Lower leg skin (tissue), 4 donors: ENCODE results near the gene UBIAD1. TPM values are rescaled to one million over a fixed set of nuclear protein-coding genes. Genes with fewer than 3 reads are reported as not detected.
"Not testable (repeated sequence)": the region's sequence is repeated elsewhere in the genome, so short reads cannot be mapped to it uniquely, and the experiment has no call there.

Experiments
- DNase-seq, 2 donors: peaks; one replicate each; pipeline ENCODE4 v3.0.0-alpha.2; 2019; ENCODE audit warnings: low spot score in 2 of 2
- H3K4me3 ChIP-seq: fragments of 200-600 bp; sonication (generic); 2 replicates; pipeline ENCODE4 v1.5.1; 2017; ENCODE audit warnings: mild to moderate bottlenecking, low read depth; ENCODE audit not compliant: poor library complexity, severe bottlenecking
- POLR2A ChIP-seq, 2 donors: fragments of 450-650 bp; IDR thresholded peaks; one replicate each; pipeline ENCODE4 v1.6.1; 2016 to 2017; ENCODE audit warnings: antibody characterized with exemption in 2 of 2, mild to moderate bottlenecking in 1 of 2, moderate library complexity in 1 of 2
- WGBS, 2 donors: methylation state at CpG; one replicate each; pipeline ENCODE4 v1.1.5; 2018; 5-methylcytosine and 5-hydroxymethylcytosine counted together
- intact Hi-C: fragments of 100-400 bp; cut with DNase I; formaldehyde crosslinking; loops from one replicate; pipeline ENCODE4 v1.15.0; 2023; ENCODE audit warnings: low total_unique reads
- total RNA-seq, 4 donors: library from RNA; depleted of rRNA; stranded (reverse); fragments of >200 nt; gene quantifications; one replicate each; pipeline ENCODE4 v1.1.0, GENCODE V29; 2016
- TF ChIP-seq, protein P1 (sequence below), 3 donors: fragments of 450-650 bp; IDR thresholded peaks; one replicate each; pipeline ENCODE4 v1.5.1; 2016; ENCODE audit warnings: antibody characterized with exemption in 3 of 3, mild to moderate bottlenecking in 3 of 3, moderate library complexity in 2 of 3

UBIAD1 gene
- total RNA-seq, 4 donors from 2014 or later = 7.4 to 23.0 (median 14.6) TPM

DNA sequence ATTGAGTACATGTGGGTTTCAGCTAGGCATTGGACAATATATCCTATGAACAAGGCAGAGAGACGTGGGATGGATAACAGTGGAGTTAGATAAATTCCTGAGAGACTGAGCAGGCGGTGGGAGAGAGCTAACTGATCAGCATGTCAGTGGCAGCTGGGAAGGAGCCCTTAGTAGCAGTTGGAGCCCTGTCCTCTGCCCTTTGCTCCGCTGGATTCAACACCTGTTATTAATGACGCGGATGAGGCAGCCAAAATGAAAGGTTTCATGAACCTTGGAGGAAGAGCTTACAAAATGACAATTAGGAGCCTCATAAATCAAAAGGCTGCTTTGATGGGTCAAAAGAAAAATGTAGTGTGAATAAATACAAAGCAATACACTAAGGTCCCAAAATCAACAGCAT lies 16.1 kb downstream of the UBIAD1 start:
- TF ChIP-seq, protein P1, sequence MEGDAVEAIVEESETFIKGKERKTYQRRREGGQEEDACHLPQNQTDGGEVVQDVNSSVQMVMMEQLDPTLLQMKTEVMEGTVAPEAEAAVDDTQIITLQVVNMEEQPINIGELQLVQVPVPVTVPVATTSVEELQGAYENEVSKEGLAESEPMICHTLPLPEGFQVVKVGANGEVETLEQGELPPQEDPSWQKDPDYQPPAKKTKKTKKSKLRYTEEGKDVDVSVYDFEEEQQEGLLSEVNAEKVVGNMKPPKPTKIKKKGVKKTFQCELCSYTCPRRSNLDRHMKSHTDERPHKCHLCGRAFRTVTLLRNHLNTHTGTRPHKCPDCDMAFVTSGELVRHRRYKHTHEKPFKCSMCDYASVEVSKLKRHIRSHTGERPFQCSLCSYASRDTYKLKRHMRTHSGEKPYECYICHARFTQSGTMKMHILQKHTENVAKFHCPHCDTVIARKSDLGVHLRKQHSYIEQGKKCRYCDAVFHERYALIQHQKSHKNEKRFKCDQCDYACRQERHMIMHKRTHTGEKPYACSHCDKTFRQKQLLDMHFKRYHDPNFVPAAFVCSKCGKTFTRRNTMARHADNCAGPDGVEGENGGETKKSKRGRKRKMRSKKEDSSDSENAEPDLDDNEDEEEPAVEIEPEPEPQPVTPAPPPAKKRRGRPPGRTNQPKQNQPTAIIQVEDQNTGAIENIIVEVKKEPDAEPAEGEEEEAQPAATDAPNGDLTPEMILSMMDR (IDR thresholded peaks at IDR 0.05) = no peak
- no peak for TF ChIP-seq POLR2A (IDR thresholded peaks at IDR 0.05)
- H3K4me3 ChIP-seq = no peak overlapping the region
- 91 to 92% methylated on average over 5 of the region's 5 CpGs for WGBS, 2 donors
- intact Hi-C loops = no loop called here
- no peak for DNase-seq

DNA sequence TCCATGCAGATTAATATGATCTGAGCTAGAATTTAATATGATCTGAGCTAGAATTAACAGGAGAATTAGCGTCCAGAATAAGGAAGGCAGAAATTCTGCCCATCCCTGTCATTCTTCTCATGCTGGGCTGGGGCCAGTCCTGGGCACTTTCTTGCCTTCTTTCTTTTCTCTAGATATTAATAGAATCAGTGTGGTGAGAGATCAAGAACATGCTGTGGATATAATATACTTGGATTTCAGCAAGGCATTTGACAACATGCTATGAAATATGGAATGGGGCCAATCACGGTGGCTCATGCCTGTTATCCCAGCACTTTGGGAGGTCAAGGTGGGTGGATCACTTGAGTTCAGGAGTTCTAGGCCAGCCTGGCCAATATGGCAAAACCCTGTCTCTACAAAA lies 18.1 kb downstream of the UBIAD1 start:
- intact Hi-C loops = no loop called here
- TF ChIP-seq, protein P1 (IDR thresholded peaks at IDR 0.05) = no peak
- TF ChIP-seq POLR2A (IDR thresholded peaks at IDR 0.05) = no peak
- H3K4me3 ChIP-seq = no peak overlapping the region
- no peak for DNase-seq
- 75 to 89% methylated on average over 2 of the region's 2 CpGs for WGBS, 2 donors

DNA sequence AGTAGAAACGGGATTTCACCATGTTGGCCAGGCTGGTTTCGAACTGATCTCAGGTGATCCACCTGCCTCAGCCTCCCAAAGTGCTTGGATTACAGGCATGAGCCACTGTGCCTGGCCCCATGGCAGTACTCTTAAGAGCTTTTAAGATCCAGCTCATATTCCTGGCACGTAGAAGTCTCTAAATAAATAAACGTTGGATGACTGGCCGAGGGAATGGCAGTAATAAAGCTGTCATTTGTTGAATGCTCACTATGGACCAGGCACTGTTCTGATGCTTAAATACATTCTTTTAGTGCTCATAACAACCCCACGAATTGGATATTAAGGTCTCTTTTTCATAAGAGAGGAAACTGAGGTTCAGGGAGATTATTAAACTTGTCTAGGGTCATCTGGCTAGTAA lies 20.9 kb downstream of the UBIAD1 start:
- 87% methylated on average over 6 of the region's 6 CpGs for WGBS, 2 donors
- H3K4me3 ChIP-seq = no peak overlapping the region
- no peak for TF ChIP-seq POLR2A (IDR thresholded peaks at IDR 0.05)
- TF ChIP-seq, protein P1 (IDR thresholded peaks at IDR 0.05) = no peak
- intact Hi-C loops = no loop called here
- no peak for DNase-seq

DNA sequence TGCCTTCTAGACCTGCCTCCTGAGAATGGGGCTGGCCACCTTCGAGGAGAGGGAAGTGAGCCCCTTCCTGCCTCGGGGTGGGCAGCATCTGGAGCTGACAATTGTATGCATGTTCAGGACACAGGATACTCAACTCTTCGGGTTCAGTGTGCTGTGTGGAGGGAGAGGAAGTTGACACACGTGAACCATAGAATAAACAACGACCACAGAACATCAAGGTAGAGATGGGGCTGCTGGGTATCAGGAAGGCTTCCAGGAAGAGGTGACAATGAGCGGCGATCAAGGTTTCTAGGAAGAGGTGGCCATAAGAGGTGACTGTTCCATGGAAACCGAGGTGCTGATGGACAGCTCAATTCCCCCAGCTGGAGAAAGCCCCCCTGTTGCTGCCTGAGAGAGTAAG lies 22.0 kb downstream of the UBIAD1 start:
- WGBS, 2 donors = 78 to 82% methylated on average over 8 of the region's 8 CpGs
- TF ChIP-seq, protein P1 (IDR thresholded peaks at IDR 0.05) = no peak
- TF ChIP-seq POLR2A (IDR thresholded peaks at IDR 0.05) = no peak
- intact Hi-C loops = no loop called here
- H3K4me3 ChIP-seq = no peak overlapping the region
- no peak for DNase-seq

DNA sequence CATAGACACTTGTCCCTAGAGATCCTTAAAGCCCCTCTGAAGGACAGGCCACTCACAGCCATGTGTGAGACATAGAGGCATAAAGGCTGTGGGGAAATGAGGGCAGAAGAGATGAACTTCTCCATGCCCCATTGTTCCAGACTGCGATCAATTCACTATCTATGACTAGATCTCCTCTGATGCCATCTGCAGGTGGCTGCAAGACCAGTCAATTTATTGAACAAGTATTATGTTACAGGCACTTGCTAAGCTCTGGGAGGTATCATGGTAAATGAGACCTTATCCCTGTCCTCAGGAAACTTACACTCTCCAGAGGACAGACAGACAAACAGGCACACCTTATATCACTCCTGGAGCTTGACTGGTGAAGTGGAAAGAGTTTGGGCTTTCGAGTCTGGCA lies 22.9 kb downstream of the UBIAD1 start:
- no peak overlapping the region for H3K4me3 ChIP-seq
- WGBS, 2 donors = 96 to 100% methylated on average over 2 of the region's 2 CpGs
- TF ChIP-seq POLR2A (IDR thresholded peaks at IDR 0.05) = no peak
- TF ChIP-seq, protein P1 (IDR thresholded peaks at IDR 0.05) = no peak
- DNase-seq = no peak
- intact Hi-C loops = no loop called here

DNA sequence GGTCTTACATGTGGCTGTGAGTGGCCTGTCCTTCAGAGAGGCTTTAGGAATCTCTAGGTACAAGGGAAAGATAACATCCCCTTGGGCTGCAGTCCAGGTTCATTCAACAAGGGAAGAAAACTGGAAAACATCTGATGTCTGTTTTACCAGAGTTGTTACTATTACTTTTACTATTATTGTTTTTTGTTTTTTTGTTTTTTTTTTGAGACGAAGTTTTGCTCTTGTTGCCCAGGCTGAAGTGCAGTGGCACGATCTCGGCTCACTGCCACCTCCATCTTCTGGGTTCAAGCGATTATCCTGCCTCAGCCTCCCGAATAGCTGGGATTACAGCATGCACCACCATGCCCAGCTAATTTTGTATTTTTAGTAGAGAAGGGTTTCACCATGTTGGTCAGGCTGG lies 24.8 kb downstream of the UBIAD1 start:
- H3K4me3 ChIP-seq, intact Hi-C loops, DNase-seq: not testable (repeated sequence)
- WGBS, 2 donors = 94 to 98% methylated on average over 5 of the region's 5 CpGs
